Measurements from ENCODE around the gene PTGES3L.
A peak's percentile ranks its signal among the peaks of the same experiment; 100 is the strongest.

The PTGES3L gene

GRCh38 chr17:43024407-43025289 is 44.8 kb upstream of the PTGES3L start, which contains the start of gene RND2:
RND2 (plus strand) TSS chr17:43025231; CDS start chr17:43025348, 117 bp downstream.
- peak; percentile 94 for DNase-seq (ENCODE audit: low spot score)
- peak; percentile 50 for TF ChIP-seq CTCF (IDR thresholded peaks at IDR 0.05; ENCODE audit: extremely low read depth, missing control alignments)

DNA sequence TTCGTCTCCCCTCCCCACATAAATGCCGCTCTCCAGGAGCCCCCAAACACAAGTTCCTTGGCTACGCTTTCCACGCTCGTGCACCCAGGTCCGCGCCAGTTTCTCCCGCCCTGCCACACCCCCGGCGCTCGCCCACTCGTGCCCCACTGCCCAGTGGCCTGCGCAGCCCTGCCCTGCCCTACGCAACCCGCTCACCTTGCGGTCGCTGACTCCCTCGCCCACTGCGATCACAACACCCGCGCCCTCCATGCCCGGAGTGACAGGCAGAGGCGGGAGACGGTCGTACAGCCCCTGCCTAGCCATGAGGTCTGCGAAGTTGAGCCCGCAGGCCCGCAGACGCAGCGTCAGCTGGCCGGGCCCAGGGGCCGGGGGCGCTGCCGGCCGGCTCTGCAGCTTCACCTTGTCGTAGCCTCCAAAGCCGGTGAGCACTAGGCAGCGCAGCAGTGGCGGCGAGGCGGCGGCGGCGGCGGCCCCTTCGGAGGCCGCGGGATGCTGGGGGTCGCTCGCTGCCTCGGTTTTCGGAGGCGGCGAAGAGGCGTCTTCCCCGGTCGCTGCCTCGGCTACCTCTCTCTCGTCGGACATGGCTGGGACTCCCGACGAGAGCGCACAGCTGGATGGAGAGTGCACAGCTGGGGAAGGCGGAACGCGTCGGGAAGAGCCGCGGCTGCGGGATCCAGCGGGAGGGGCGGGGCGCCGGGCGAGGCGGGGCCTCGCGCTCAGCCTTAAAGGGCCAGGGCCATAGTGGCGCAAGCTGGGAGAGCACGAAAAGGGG is 42.0 kb upstream of the PTGES3L start, which contains the start of gene VAT1:
Gene VAT1 (minus strand): TSS at position 645 of the 772 bp plus-strand sequence. CDS start 63 bp downstream, at position 582.
- TF ChIP-seq CTCF (IDR thresholded peaks at IDR 0.05; ENCODE audit: extremely low read depth, missing control alignments), result no peak
- DNase-seq (ENCODE audit: low spot score), result peak; percentile 86

GRCh38 chr17:43020789-43021740 is 41.2 kb upstream of the PTGES3L start:
- TF ChIP-seq CTCF (IDR thresholded peaks at IDR 0.05; ENCODE audit: extremely low read depth, missing control alignments), result no peak
- peak; percentile 70 for DNase-seq (ENCODE audit: low spot score)

GRCh38 chr17:43020030-43020621 is 40.2 kb upstream of the PTGES3L start:
- TF ChIP-seq CTCF (IDR thresholded peaks at IDR 0.05; ENCODE audit: extremely low read depth, missing control alignments), result no peak
- no peak for DNase-seq (ENCODE audit: low spot score)

GRCh38 chr17:43019418-43019817 is 39.5 kb upstream of the PTGES3L start:
- no peak for DNase-seq (ENCODE audit: low spot score)
- TF ChIP-seq CTCF (IDR thresholded peaks at IDR 0.05; ENCODE audit: extremely low read depth, missing control alignments), result no peak

GRCh38 chr17:43018932-43019331 is 39.1 kb upstream of the PTGES3L start:
- TF ChIP-seq CTCF (IDR thresholded peaks at IDR 0.05; ENCODE audit: extremely low read depth, missing control alignments), result no peak
- no peak for DNase-seq (ENCODE audit: low spot score)

All from GM20000 (cell line).